H9 (cell line): Measurements from ENCODE around the gene GSAP. TPM values are rescaled to one million over a fixed set of nuclear protein-coding genes. Genes with fewer than 3 reads are reported as not detected.

ENCODE experiments used
- DNase-seq: peaks from one replicate; pipeline ENCODE4 v3.0.0-alpha.2; 2017
- H2AFZ ChIP-seq: one replicate; pipeline ENCODE4 v1.6.1; 2013; ENCODE audit warnings: mild to moderate bottlenecking, low read length, control low read depth, moderate library complexity
- H2AK5ac ChIP-seq: 2 replicates; pipeline ENCODE4 v1.6.1; 2013; ENCODE audit warnings: low read length, control low read depth, mixed read lengths; ENCODE audit not compliant: insufficient read length
- H2BK120ac ChIP-seq: one replicate; pipeline ENCODE4 v1.6.1; 2013; ENCODE audit warnings: low read depth, mild to moderate bottlenecking, low read length, control low read depth, inconsistent platforms; ENCODE audit not compliant: poor library complexity, severe bottlenecking
- H2BK12ac ChIP-seq: 2 replicates; pipeline ENCODE4 v1.6.1; 2013; ENCODE audit warnings: low read length, control low read depth, mixed read lengths, low read depth; ENCODE audit not compliant: insufficient read length
- H2BK15ac ChIP-seq: 2 replicates; pipeline ENCODE4 v1.6.1; 2013; ENCODE audit warnings: low read depth, low read length, control low read depth
- H2BK20ac ChIP-seq: one replicate; pipeline ENCODE4 v1.6.1; 2013; ENCODE audit warnings: low read depth, mild to moderate bottlenecking, low read length, control low read depth, inconsistent platforms; ENCODE audit not compliant: poor library complexity, severe bottlenecking
- H2BK5ac ChIP-seq: 2 replicates; pipeline ENCODE4 v1.6.1; 2013; ENCODE audit warnings: low read length, control low read depth, mixed read lengths; ENCODE audit not compliant: insufficient read length
- H3K14ac ChIP-seq: 2 replicates; pipeline ENCODE4 v1.6.1; 2013; ENCODE audit warnings: low read length, control low read depth; ENCODE audit not compliant: insufficient read depth
- H3K18ac ChIP-seq: 2 replicates; pipeline ENCODE4 v1.6.1; 2013; ENCODE audit warnings: low read depth, mild to moderate bottlenecking, mixed read lengths, low read length, control low read depth; ENCODE audit not compliant: insufficient read length
- H3K23ac ChIP-seq: 2 replicates; pipeline ENCODE4 v1.6.1; 2013; ENCODE audit warnings: low read length, control low read depth, mixed read lengths, low read depth; ENCODE audit not compliant: insufficient read length
- H3K23me2 ChIP-seq: 2 replicates; pipeline ENCODE4 v1.6.1; 2013; ENCODE audit warnings: low read depth, mild to moderate bottlenecking, mixed read lengths, low read length, control low read depth; ENCODE audit not compliant: insufficient read length, poor library complexity, severe bottlenecking
- H3K27ac ChIP-seq: 2 replicates; pipeline ENCODE4 v1.5.1; 2013; ENCODE audit warnings: low read length, control low read depth, mixed read lengths, low read depth; ENCODE audit not compliant: insufficient read length
- H3K27me3 ChIP-seq: 2 replicates; pipeline ENCODE4 v1.6.1; 2013; ENCODE audit warnings: low read length, control low read depth, inconsistent platforms; ENCODE audit not compliant: insufficient read depth
- H3K4ac ChIP-seq: 2 replicates; pipeline ENCODE4 v1.6.1; 2013; ENCODE audit warnings: low read depth, mild to moderate bottlenecking, control low read depth, inconsistent platforms, low read length, moderate library complexity
- H3K4me1 ChIP-seq: 2 replicates; pipeline ENCODE4 v1.6.1; 2013; ENCODE audit warnings: low read length, control low read depth, inconsistent platforms; ENCODE audit not compliant: insufficient read depth
- H3K4me2 ChIP-seq: 2 replicates; pipeline ENCODE4 v1.6.1; 2013; ENCODE audit warnings: low read length, control low read depth, mixed read lengths; ENCODE audit not compliant: insufficient read length, insufficient read depth
- H3K56ac ChIP-seq: 2 replicates; pipeline ENCODE4 v1.6.1; 2013; ENCODE audit warnings: low read depth, mild to moderate bottlenecking, mixed read lengths, low read length, control low read depth; ENCODE audit not compliant: insufficient read length
- H3K79me1 ChIP-seq: 2 replicates; pipeline ENCODE4 v1.6.1; 2013; ENCODE audit warnings: low read depth, mild to moderate bottlenecking, moderate library complexity, low read length, control low read depth, inconsistent platforms; ENCODE audit not compliant: insufficient read depth, poor library complexity, severe bottlenecking
- H3K79me2 ChIP-seq: 2 replicates; pipeline ENCODE4 v1.6.1; 2013; ENCODE audit warnings: low read length, control low read depth, inconsistent platforms; ENCODE audit not compliant: insufficient read depth
- H3K9ac ChIP-seq: 2 replicates; pipeline ENCODE4 v1.6.1; 2013; ENCODE audit warnings: low read length, control low read depth, mixed read lengths; ENCODE audit not compliant: insufficient read length; ENCODE audit errors: extremely low read depth
- H3K9me3 ChIP-seq: one replicate; pipeline ENCODE4 v1.6.1; 2013; ENCODE audit warnings: low read depth, low read length, inconsistent platforms; ENCODE audit not compliant: control insufficient read depth
- H3T11ph ChIP-seq: one replicate; pipeline ENCODE4 v1.6.1; 2013; ENCODE audit warnings: mild to moderate bottlenecking, low read length, control low read depth, inconsistent platforms
- H4K20me1 ChIP-seq: one replicate; pipeline ENCODE4 v1.6.1; 2013; ENCODE audit not compliant: control insufficient read depth, insufficient read length, insufficient read depth
- H4K5ac ChIP-seq: 2 replicates; pipeline ENCODE4 v1.6.1; 2013; ENCODE audit warnings: low read depth, mild to moderate bottlenecking, mixed read lengths, low read length, control low read depth; ENCODE audit not compliant: insufficient read length
- H4K8ac ChIP-seq: replicated peaks from 2 replicates; pipeline ENCODE4 v1.6.1; 2013; ENCODE audit warnings: low read length, control low read depth, mixed read lengths, low read depth; ENCODE audit not compliant: insufficient read length
- H4K91ac ChIP-seq: 2 replicates; pipeline ENCODE4 v1.6.1; 2013; ENCODE audit warnings: low read depth, mild to moderate bottlenecking, moderate library complexity, mixed read lengths, low read length, control low read depth; ENCODE audit not compliant: insufficient read length
- H3K27ac Mint-ChIP-seq, 3 experiments: 2 replicates in 2 of 3; 3 replicates in 1 of 3; pipeline ENCODE4 v1.8.0; 2020 to 2021; ENCODE audit warnings: mixed read lengths in 3 of 3, mild to moderate bottlenecking in 1 of 3, moderate library complexity in 1 of 3
- H3K27me3 Mint-ChIP-seq: 2 replicates; pipeline ENCODE4 v1.8.0; 2021; ENCODE audit warnings: low read depth, mild to moderate bottlenecking, moderate library complexity, mixed read lengths
- H3K36me3 Mint-ChIP-seq, 3 experiments: 2 replicates in 2 of 3; 3 replicates in 1 of 3; pipeline ENCODE4 v1.8.0; 2020 to 2021; ENCODE audit warnings: low read depth in 3 of 3, mixed read lengths in 3 of 3; ENCODE audit not compliant: insufficient read depth in 1 of 3
- H3K4me1 Mint-ChIP-seq, 2 experiments: 2 replicates each; pipeline ENCODE4 v1.8.0; 2020; ENCODE audit warnings: mixed read lengths in 2 of 2
- H3K4me3 Mint-ChIP-seq, 2 experiments: 2 replicates in 1 of 2; 3 replicates in 1 of 2; pipeline ENCODE4 v1.8.0; 2020 to 2021; ENCODE audit warnings: mild to moderate bottlenecking in 2 of 2, mixed read lengths in 2 of 2, moderate library complexity in 1 of 2
- H3K9me3 Mint-ChIP-seq, 2 experiments: 2 replicates in 1 of 2; 3 replicates in 1 of 2; pipeline ENCODE4 v1.8.0; 2020; ENCODE audit warnings: mild to moderate bottlenecking in 2 of 2, mixed read lengths in 2 of 2, moderate library complexity in 1 of 2
- CTCF ChIP-seq: fragments of 200-600 bp; sonication (generic); conservative IDR thresholded peaks from 3 replicates; pipeline ENCODE4 v1.8.0; 2021; ENCODE audit warnings: antibody characterized with exemption, mild to moderate bottlenecking
- WGBS: extraction: QIAGEN DNeasy Blood & Tissue Kit; methylation state at CpG from one replicate; pipeline ENCODE4 v1.1.7; 2013; ENCODE audit warnings: missing lambda C conversion rate, low lambda C conversion rate, mixed read lengths; ENCODE audit not compliant: insufficient read length; ENCODE audit errors: extremely low coverage; 5-methylcytosine and 5-hydroxymethylcytosine counted together
- total RNA-seq: library from RNA; stranded (reverse); gene quantifications from 2 replicates; pipeline ENCODE4 v1.2.1, GENCODE V29; 2021

Gene GSAP
- total RNA-seq, 1 experiment from 2014 or later: 1.9 TPM

GRCh38 chr7:77450054-77450453 lies 33.9 kb upstream of the GSAP start:
- no peak overlapping the region for H3K14ac ChIP-seq
- no peak overlapping the region for H3K4ac ChIP-seq
- no peaks in the 10 kb centered on the region for H3K9me3 ChIP-seq
- Mint-ChIP-seq H3K27me3 (no peaks in the 10 kb centered on the region; the same call in 1 of the 2 replicates), H3K9me3 (no peaks in the 10 kb centered on the region), H3K27ac (no peak overlapping the region), H3K4me1 (peaks cover 5 to 7% of the 10 kb centered on the region in 2 experiments), H3K36me3 (no peaks in the 10 kb centered on the region), H3K4me3 (no peak overlapping the region)
- no CpG with 5 or more reads among the region's 1 CpG for WGBS
- H3K18ac ChIP-seq: no peak overlapping the region
- no peak overlapping the region for H2BK15ac ChIP-seq
- no peaks in the 10 kb centered on the region for H3K79me2 ChIP-seq
- H3K27ac ChIP-seq: no peak overlapping the region
- H3K23ac ChIP-seq: no peak overlapping the region
- no peak overlapping the region for H2BK5ac ChIP-seq
- H4K5ac ChIP-seq: no peak overlapping the region
- TF ChIP-seq CTCF: no peak
- no peak overlapping the region for H2BK120ac ChIP-seq
- no peak for DNase-seq
- H3K27me3 ChIP-seq: no peaks in the 10 kb centered on the region
- H3K23me2 ChIP-seq: no peaks in the 10 kb centered on the region
- H2AK5ac ChIP-seq: no peak overlapping the region
- H4K20me1 ChIP-seq: no peaks in the 10 kb centered on the region
- no peak overlapping the region for H4K91ac ChIP-seq
- H3K9ac ChIP-seq: no peak overlapping the region
- no peaks in the 10 kb centered on the region; the same call in 1 of the 2 replicates for H3K4me1 ChIP-seq
- H3K56ac ChIP-seq: no peak overlapping the region
- no peak overlapping the region for H3K4me2 ChIP-seq
- no peak overlapping the region for H4K8ac ChIP-seq
- no peak overlapping the region for H2AFZ ChIP-seq
- no peak overlapping the region for H2BK20ac ChIP-seq
- H3T11ph ChIP-seq: no peak overlapping the region
- H2BK12ac ChIP-seq: no peak overlapping the region
- no peaks in the 10 kb centered on the region for H3K79me1 ChIP-seq
